Activated CD8-positive, alpha-beta T cell treated with anti-CD3 and anti-CD28 coated beads, Interleukin-2, amount 10 ng/mL, durations not matched to agents 7 days and 5 days (primary cell): Measurements from ENCODE around the gene HDAC1. TPM values are rescaled to one million over a fixed set of nuclear protein-coding genes. Genes with fewer than 3 reads are reported as not detected.

Experiments
- ATAC-seq: fragments of 150-1000 bp; cut with Tn5 transposase; one replicate; pipeline ENCODE4 v1.10.0; 2021; ENCODE audit warnings: moderate library complexity
- CTCF ChIA-PET: fragments of 350-600 bp; sonication (Branson Sonifier 250); formaldehyde crosslinking; loops from one replicate; lab custom pipeline; 2021; ENCODE audit warnings: antibody characterized with exemption; lab: Charles Lee
- POLR2A ChIA-PET: fragments of 350-600 bp; sonication (Branson Sonifier 250); formaldehyde crosslinking; loops from one replicate; lab custom pipeline; 2021; ENCODE audit warnings: antibody characterized with exemption; lab: Charles Lee
- DNase-seq: peaks from one replicate; pipeline ENCODE4 v3.0.0-alpha.2; 2020
- H3K27ac Mint-ChIP-seq: one replicate; pipeline ENCODE4 v1.8.0; 2021; ENCODE audit warnings: mild to moderate bottlenecking, mixed read lengths
- H3K27me3 Mint-ChIP-seq: one replicate; pipeline ENCODE4 v1.8.0; 2021; ENCODE audit warnings: low read depth, mixed read lengths
- H3K36me3 Mint-ChIP-seq: one replicate; pipeline ENCODE4 v1.8.0; 2021; ENCODE audit warnings: low read depth, mixed read lengths
- H3K4me1 Mint-ChIP-seq: one replicate; pipeline ENCODE4 v1.8.0; 2021; ENCODE audit warnings: low read depth, mixed read lengths
- H3K4me3 Mint-ChIP-seq: one replicate; pipeline ENCODE4 v1.8.0; 2021; ENCODE audit warnings: mild to moderate bottlenecking, mixed read lengths
- H3K9me3 Mint-ChIP-seq: one replicate; pipeline ENCODE4 v1.8.0; 2022; ENCODE audit warnings: mixed read lengths; ENCODE audit not compliant: insufficient read depth
- total RNA-seq, 2 experiments: library from RNA; stranded (reverse); gene quantifications; one replicate each; pipeline ENCODE4 v1.2.3, GENCODE V29; 2021

HDAC1 gene
- 100 to 1,000 TPM; 219 to 227 TPM for total RNA-seq

GRCh38 chr1:32291708-32292538 is at the start of gene HDAC1:
TSS of gene HDAC1 (plus strand) at chr1:32292083. CDS start at chr1:32292170, 87 bp downstream.
- peaks cover 34% of the 10 kb centered on the region for H3K36me3 Mint-ChIP-seq
- peak within 1 kb of the TSS; percentile 98 for H3K27ac Mint-ChIP-seq
- CTCF ChIA-PET, result interaction anchor here (0.6 to 4.9 kb wide), 16 partner anchors 9 to 120 kb away, joined by 3 to 42 read pairs (median 4); partner anchors contain the start of genes CCDC28B, FAM167B, LCK and MARCKSL1
- POLR2A ChIA-PET, result interaction anchor here (0.6 to 2.6 kb wide), 23 partner anchors 9 to 184 kb away, joined by 3 to 20 read pairs (median 3); partner anchors contain the start of genes CCDC28B, KPNA6, LCK and MARCKSL1
- ATAC-seq (peak; percentile 99), DNase-seq (peak; percentile 98)
- H3K27me3 Mint-ChIP-seq, result no peaks in the 10 kb centered on the region
- H3K4me1 Mint-ChIP-seq, result peaks cover 57% of the 10 kb centered on the region
- no peaks in the 10 kb centered on the region for H3K9me3 Mint-ChIP-seq
- peak within 1 kb of the TSS; percentile 100 for H3K4me3 Mint-ChIP-seq

- peak overlapping the region; percentile 3 for H3K4me3 Mint-ChIP-seq
- peaks cover 42% of the 10 kb centered on the region for H3K4me1 Mint-ChIP-seq
- peak overlapping the region; percentile 39 for H3K27ac Mint-ChIP-seq
- H3K36me3 Mint-ChIP-seq, result no peaks in the 10 kb centered on the region
- ATAC-seq (no peak), DNase-seq (no peak)
- no peaks in the 10 kb centered on the region for H3K27me3 Mint-ChIP-seq
- ChIA-PET POLR2A (interaction anchor here (0.8 to 6.3 kb wide), 2 partner anchors 7 to 16 kb away, joined by 4 to 71 read pairs; partner anchors contain the start of gene LCK), CTCF (interaction anchor here (0.8 to 4.0 kb wide), 3 partner anchors 19 to 130 kb away, joined by 3 to 32 read pairs (median 3); no protein-coding TSS in a partner anchor)
- no peaks in the 10 kb centered on the region for H3K9me3 Mint-ChIP-seq
Observed at GRCh38 chr1:32242341-32242851, 49.5 kb upstream of the HDAC1 start.

- no peak for DNase-seq
- H3K9me3 Mint-ChIP-seq, result no peaks in the 10 kb centered on the region
- peaks cover 57% of the 10 kb centered on the region for H3K4me1 Mint-ChIP-seq
- H3K27ac Mint-ChIP-seq, result peak within 1 kb of the TSS; percentile 95
- POLR2A ChIA-PET, result interaction anchor here (1.7 kb wide), 1 partner anchor 67 kb away, joined by 4 read pairs; the partner anchor contains the start of gene TXLNA
- no peaks in the 10 kb centered on the region for H3K27me3 Mint-ChIP-seq
- ATAC-seq, result no peak
- peak within 1 kb of the TSS; percentile 63 for H3K4me3 Mint-ChIP-seq
- CTCF ChIA-PET, result interaction anchor here (0.7 to 4.9 kb wide), 11 partner anchors 9 to 136 kb away, joined by 3 to 58 read pairs (median 9); partner anchors contain the start of genes EIF3I, HDAC1 and TMEM234
- peaks cover 10% of the 10 kb centered on the region for H3K36me3 Mint-ChIP-seq
Observed at GRCh38 chr1:32246888-32247273, 45.0 kb upstream of the HDAC1 start, which contains the start of gene FAM167B. TSS of gene FAM167B (plus strand) at chr1:32247222. CDS start at chr1:32247422, 200 bp downstream.

- DNase-seq, result no peak
- ATAC-seq, result no peak
- Mint-ChIP-seq H3K9me3 (no peaks in the 10 kb centered on the region), H3K27me3 (no peaks in the 10 kb centered on the region), H3K4me1 (peaks cover 54% of the 10 kb centered on the region), H3K27ac (peak overlapping the region; percentile 95), H3K4me3 (peak overlapping the region; percentile 63), H3K36me3 (peaks cover 16% of the 10 kb centered on the region)
- ChIA-PET POLR2A (interaction anchor here (0.6 to 2.2 kb wide), 3 partner anchors 50 to 404 kb away, joined by 3 to 7 read pairs (median 4); partner anchors contain the start of genes RBBP4 and TXLNA), CTCF (interaction anchor here (1.0 to 6.1 kb wide), 22 partner anchors 8 to 115 kb away, joined by 3 to 66 read pairs (median 10); partner anchors contain the start of genes CCDC28B, EIF3I, HDAC1 and IQCC)
Observed at GRCh38 chr1:32247452-32247851, 44.4 kb upstream of the HDAC1 start.

GRCh38 chr1:32247983-32248889 is 43.6 kb upstream of the HDAC1 start:
- CTCF ChIA-PET, result interaction anchor here (0.6 to 6.1 kb wide), 37 partner anchors 7 to 317 kb away, joined by 3 to 66 read pairs (median 7); partner anchors contain the start of genes CCDC28B, EIF3I, HDAC1 and IQCC
- Mint-ChIP-seq H3K27me3 (no peaks in the 10 kb centered on the region), H3K9me3 (no peaks in the 10 kb centered on the region), H3K27ac (peak overlapping the region; percentile 95), H3K36me3 (peaks cover 23% of the 10 kb centered on the region), H3K4me1 (peaks cover 50% of the 10 kb centered on the region), H3K4me3 (peak overlapping the region; percentile 99)
- DNase-seq (peak; percentile 86), ATAC-seq (peak; percentile 25)
- POLR2A ChIA-PET, result interaction anchor here (0.6 to 8.9 kb wide), 14 partner anchors 8 to 403 kb away, joined by 3 to 137 read pairs (median 4); partner anchors contain the start of genes CCDC28B, HDAC1, KPNA6 and MARCKSL1

GRCh38 chr1:32249831-32250525 is 41.9 kb upstream of the HDAC1 start:
- CTCF ChIA-PET, result interaction anchor here (0.7 to 6.1 kb wide), 14 partner anchors 9 to 324 kb away, joined by 3 to 66 read pairs (median 11); partner anchors contain the start of genes CCDC28B, HDAC1 and MARCKSL1
- DNase-seq (peak; percentile 94), ATAC-seq (peak; percentile 64)
- Mint-ChIP-seq H3K36me3 (peaks cover 37% of the 10 kb centered on the region), H3K4me1 (peaks cover 54% of the 10 kb centered on the region), H3K9me3 (no peaks in the 10 kb centered on the region), H3K4me3 (peak overlapping the region; percentile 99), H3K27me3 (no peaks in the 10 kb centered on the region), H3K27ac (peak overlapping the region; percentile 95)
- POLR2A ChIA-PET, result interaction anchor here (0.6 to 8.9 kb wide), 22 partner anchors 8 to 312 kb away, joined by 3 to 137 read pairs (median 6); partner anchors contain the start of genes BSDC1, CCDC28B, HDAC1 and MARCKSL1

GRCh38 chr1:32250893-32251716 is 40.8 kb upstream of the HDAC1 start, which contains the start of gene LCK:
TSS of gene LCK (plus strand) at chr1:32251265. CDS start at chr1:32274330, 23,065 bp downstream.
- peak; percentile 82 for DNase-seq
- Mint-ChIP-seq H3K36me3 (peaks cover 44% of the 10 kb centered on the region), H3K9me3 (no peaks in the 10 kb centered on the region), H3K4me3 (peak within 1 kb of the TSS; percentile 99), H3K4me1 (peaks cover 59% of the 10 kb centered on the region), H3K27me3 (no peaks in the 10 kb centered on the region), H3K27ac (peak within 1 kb of the TSS; percentile 95)
- POLR2A ChIA-PET, result interaction anchor here (0.7 to 8.9 kb wide), 16 partner anchors 9 to 400 kb away, joined by 3 to 137 read pairs (median 6); partner anchors contain the start of genes CCDC28B, HDAC1, PTP4A2 and TXLNA
- CTCF ChIA-PET, result interaction anchor here (0.7 to 6.1 kb wide), 10 partner anchors 8 to 85 kb away, joined by 3 to 66 read pairs (median 7); partner anchors contain the start of genes CCDC28B, HDAC1 and MARCKSL1
- ATAC-seq, result peak; percentile 38

GRCh38 chr1:32255072-32256071 is 36.5 kb upstream of the HDAC1 start:
- Mint-ChIP-seq H3K27me3 (no peaks in the 10 kb centered on the region), H3K9me3 (no peaks in the 10 kb centered on the region), H3K36me3 (peaks cover 70% of the 10 kb centered on the region), H3K27ac (peak overlapping the region; percentile 85), H3K4me3 (peak overlapping the region; percentile 99), H3K4me1 (peaks cover 43% of the 10 kb centered on the region)
- DNase-seq (peak; percentile 60), ATAC-seq (peak; percentile 4)
- ChIA-PET POLR2A (interaction anchor here (0.7 to 8.9 kb wide), 8 partner anchors 9 to 81 kb away, joined by 3 to 137 read pairs (median 4); partner anchors contain the start of genes HDAC1 and MARCKSL1), CTCF (interaction anchor here (0.7 to 2.5 kb wide), 9 partner anchors 8 to 396 kb away, joined by 3 to 14 read pairs (median 4); partner anchors contain the start of genes FAM167B and RBBP4)
